ENCODE data around the gene ACER2. TPM values are rescaled to one million over a fixed set of nuclear protein-coding genes. Genes with fewer than 3 reads are reported as not detected.
A peak's percentile ranks its signal among the peaks of the same experiment; 100 is the strongest.

ACER2 gene
- total and polyA plus RNA-seq, 2 experiments from 2014 or later, result 0.87 to 14.6 TPM

GRCh38 chr9:19410195-19410503, 1.3 kb downstream of the ACER2 start:
- peaks cover 4% of the 10 kb centered on the region for H3K36me3 ChIP-seq (ENCODE audit: insufficient read depth)
- Mint-ChIP-seq H3K4me1 (peaks cover 18% of the 10 kb centered on the region), H3K27me3 (ENCODE audit: insufficient read depth, low read depth, poor library complexity) (peaks cover 18% of the 10 kb centered on the region), H3K4me3 (peak overlapping the region; percentile 94), H3K36me3 (ENCODE audit: low read depth) (peaks cover 3% of the 10 kb centered on the region; the same call in 1 of the 3 replicates), H3K27ac (no peak overlapping the region), H3K9me3 (no peaks in the 10 kb centered on the region; the same call in 2 of the 3 replicates)
- H3K79me2 ChIP-seq (replicated peaks; ENCODE audit: insufficient read depth), result peaks cover 46% of the 10 kb centered on the region
- no peaks in the 10 kb centered on the region; the same call in 1 of the 2 replicates for H3F3A ChIP-seq (replicated peaks; ENCODE audit: low read depth)
- H3K27me3 ChIP-seq (ENCODE audit: insufficient read depth), result peaks cover 6% of the 10 kb centered on the region
- no peak overlapping the region for H3K27ac ChIP-seq (ENCODE audit: low read depth)
- TF ChIP-seq CREB1 (CRISPR knock-in tag; IDR thresholded peaks at IDR 0.05; ENCODE audit: low read depth), result no peak
- TF ChIP-seq EZH2phosphoT487 (IDR thresholded peaks at IDR 0.05; ENCODE audit: unreplicated experiment), result no peak
- TF ChIP-seq CTCF (conservative IDR thresholded peaks at IDR 0.05; ENCODE audit: low read depth in 2 of 2), result no peak
- no peak for TF ChIP-seq JUNB (IDR thresholded peaks at IDR 0.05; ENCODE audit: unreplicated experiment)
- TF ChIP-seq ZNF331 (CRISPR knock-in tag; IDR thresholded peaks at IDR 0.05; ENCODE audit: low read depth), result no peak
- no peak for TF ChIP-seq NANOG (IDR thresholded peaks at IDR 0.05; ENCODE audit: borderline replicate concordance)
- no peak for TF ChIP-seq STAT1 (IDR thresholded peaks at IDR 0.05; ENCODE audit: unreplicated experiment)
- no peak for TF ChIP-seq ETS1 (IDR thresholded peaks at IDR 0.05)
- TF ChIP-seq EZH2 (IDR thresholded peaks at IDR 0.05; ENCODE audit: low read depth, unreplicated experiment), result no peak
- no peak for TF ChIP-seq ZNF462 (CRISPR knock-in tag; IDR thresholded peaks at IDR 0.05)
- no peak for TF ChIP-seq REST (IDR thresholded peaks at IDR 0.05; ENCODE audit: unreplicated experiment)
- no peak for TF ChIP-seq ZNF114 (CRISPR knock-in tag; IDR thresholded peaks at IDR 0.05)
- TF ChIP-seq POLR2AphosphoS5 (IDR thresholded peaks at IDR 0.05; ENCODE audit: low read depth), result no peak
- H3K4me1 ChIP-seq (ENCODE audit: insufficient read depth), result peaks cover 26% of the 10 kb centered on the region
- no peak overlapping the region for H2AFZ ChIP-seq
- peak overlapping the region; percentile 79 for H3K4me2 ChIP-seq
- no peaks in the 10 kb centered on the region for H4K20me1 ChIP-seq (replicated peaks; ENCODE audit: insufficient read depth)
- peak overlapping the region; percentile 93; the same call in 1 of the 2 replicates for H3K4me3 ChIP-seq
- ATAC-seq (no peak), DNase-seq (ENCODE audit: low spot score) (no peak)
- H3K9me2 ChIP-seq (ENCODE audit: insufficient read depth), result no peaks in the 10 kb centered on the region

Measured in GM23338 (cell line).